CD4-positive, alpha-beta T cell treated with Interleukin-17A for 4 hours (primary cell): Measurements from ENCODE around the gene GMDS.
"Not testable (repeated sequence)": the region's sequence is repeated elsewhere in the genome, so short reads cannot be mapped to it uniquely, and the experiment has no call there.

ENCODE experiments used
- DNase-seq: peaks from one replicate; pipeline ENCODE4 v3.0.0-alpha.2; 2020; ENCODE audit warnings: mixed read lengths

GMDS gene

GRCh38 chr6:1700278-1700967 lies 545.0 kb downstream of the GMDS start:
- no peak for DNase-seq

GRCh38 chr6:1698527-1698926 lies 546.9 kb downstream of the GMDS start:
- no peak for DNase-seq

GRCh38 chr6:1697688-1698351 lies 547.6 kb downstream of the GMDS start:
- DNase-seq: no peak

GRCh38 chr6:1696463-1696850 lies 548.9 kb downstream of the GMDS start:
- DNase-seq: no peak

- DNase-seq: no peak
Measured at GRCh38 chr6:1695546-1696462, 549.6 kb downstream of the GMDS start.

- not testable (repeated sequence) for DNase-seq
Measured at GRCh38 chr6:1691828-1692227, 553.6 kb downstream of the GMDS start.

- DNase-seq: not testable (repeated sequence)
Measured at GRCh38 chr6:1690656-1691055, 554.7 kb downstream of the GMDS start.

GRCh38 chr6:1689141-1689540 lies 556.3 kb downstream of the GMDS start:
- DNase-seq: no peak

- DNase-seq: no peak
Measured at GRCh38 chr6:1688396-1688795, 557.0 kb downstream of the GMDS start.

- DNase-seq: no peak
Measured at GRCh38 chr6:1687402-1687801, 558.0 kb downstream of the GMDS start.

GRCh38 chr6:1686117-1687098 lies 559.0 kb downstream of the GMDS start:
- no peak for DNase-seq

GRCh38 chr6:1679688-1680068 lies 565.7 kb downstream of the GMDS start:
- DNase-seq: no peak

GRCh38 chr6:1679031-1679687 lies 566.2 kb downstream of the GMDS start:
- no peak for DNase-seq

GRCh38 chr6:1678201-1678600 lies 567.2 kb downstream of the GMDS start:
- DNase-seq: no peak

GRCh38 chr6:1672379-1672778 lies 573.0 kb downstream of the GMDS start:
- DNase-seq: no peak

GRCh38 chr6:1670711-1671462 lies 574.5 kb downstream of the GMDS start:
- DNase-seq: no peak

- DNase-seq: no peak
Measured at GRCh38 chr6:1669996-1670395, 575.4 kb downstream of the GMDS start.

- DNase-seq: not testable (repeated sequence)
Measured at GRCh38 chr6:1668456-1668855, 576.9 kb downstream of the GMDS start.

GRCh38 chr6:1667805-1668175 lies 577.6 kb downstream of the GMDS start:
- DNase-seq: no peak

- no peak for DNase-seq
Measured at GRCh38 chr6:1667012-1667804, 578.2 kb downstream of the GMDS start.
